ACC112 (cell line): Measurements from ENCODE around the gene MGRN1.
"Not testable (repeated sequence)": the region's sequence is repeated elsewhere in the genome, so short reads cannot be mapped to it uniquely, and the experiment has no call there.

ENCODE experiments used
- H2AFZ ChIP-seq: fragments of 200-600 bp; sonication (generic); one replicate; pipeline ENCODE4 v1.6.0; 2017; ENCODE audit warnings: antibody characterized with exemption, low read length; ENCODE audit not compliant: unreplicated experiment
- H3K27ac ChIP-seq: fragments of 200-600 bp; sonication (generic); 2 replicates; pipeline ENCODE4 v1.5.1; 2014; ENCODE audit warnings: low read depth, mild to moderate bottlenecking, antibody characterized with exemption, low read length, moderate library complexity
- H3K27me3 ChIP-seq: fragments of 200-600 bp; sonication (generic); 2 replicates; pipeline ENCODE4 v1.6.1; 2014; ENCODE audit warnings: mild to moderate bottlenecking, antibody characterized with exemption, low read length, moderate library complexity, mixed read lengths; ENCODE audit not compliant: insufficient read depth
- H3K36me3 ChIP-seq: fragments of 200-600 bp; sonication (generic); 2 replicates; pipeline ENCODE4 v1.6.1; 2016; ENCODE audit warnings: mild to moderate bottlenecking, antibody characterized with exemption, low read length, moderate library complexity, mixed read lengths; ENCODE audit not compliant: insufficient read depth
- H3K4me1 ChIP-seq: fragments of 200-600 bp; sonication (generic); one replicate; pipeline ENCODE4 v1.6.1; 2016; ENCODE audit warnings: low read length, mixed read lengths; ENCODE audit not compliant: insufficient read depth, unreplicated experiment, control insufficient read depth
- H3K4me3 ChIP-seq: fragments of 200-600 bp; sonication (generic); 2 replicates; pipeline ENCODE4 v1.5.1; 2014; ENCODE audit warnings: mild to moderate bottlenecking, low read depth, low read length
- H3K79me2 ChIP-seq: fragments of 200-600 bp; sonication (generic); one replicate; pipeline ENCODE4 v1.6.0; 2016; ENCODE audit warnings: low read length; ENCODE audit not compliant: control insufficient read depth, unreplicated experiment, insufficient read depth

Gene MGRN1

GRCh38 chr16:4726616-4727015, 102.0 kb downstream of the MGRN1 start:
- Histone ChIP-seq H3K27ac (no peak overlapping the region), H3K36me3 (peaks cover 6% of the 10 kb centered on the region; the same call in 1 of the 2 replicates), H3K4me1 (no peaks in the 10 kb centered on the region), H3K79me2 (no peaks in the 10 kb centered on the region), H3K4me3 (no peak overlapping the region), H2AFZ (no peak overlapping the region), H3K27me3 (no peaks in the 10 kb centered on the region)

- Histone ChIP-seq H3K4me3 (no peak overlapping the region), H2AFZ (no peak overlapping the region), H3K4me1 (no peaks in the 10 kb centered on the region), H3K36me3 (peaks cover 6% of the 10 kb centered on the region; the same call in 1 of the 2 replicates), H3K79me2 (peaks cover 3% of the 10 kb centered on the region), H3K27ac (no peak overlapping the region), H3K27me3 (no peaks in the 10 kb centered on the region)
Measured at GRCh38 chr16:4728676-4729075, 104.0 kb downstream of the MGRN1 start.

- H2AFZ ChIP-seq: no peak overlapping the region
- no peaks in the 10 kb centered on the region for H3K4me1 ChIP-seq
- H3K36me3 ChIP-seq: peaks cover 6% of the 10 kb centered on the region; the same call in 1 of the 2 replicates
- no peaks in the 10 kb centered on the region for H3K27me3 ChIP-seq
- H3K4me3 ChIP-seq: no peak overlapping the region
- H3K79me2 ChIP-seq: peaks cover 3% of the 10 kb centered on the region
- no peak overlapping the region for H3K27ac ChIP-seq
Measured at GRCh38 chr16:4729876-4730275, 105.2 kb downstream of the MGRN1 start.

GRCh38 chr16:4733211-4733742, 108.7 kb downstream of the MGRN1 start:
- H3K27ac ChIP-seq: no peak overlapping the region
- peak overlapping the region; percentile 77 for H2AFZ ChIP-seq
- H3K36me3 ChIP-seq: 0 out of 2 replicates have a peak, but pooled peaks cover 3% of the 10 kb centered on the region
- H3K4me1 ChIP-seq: no peaks in the 10 kb centered on the region
- H3K27me3 ChIP-seq: no peaks in the 10 kb centered on the region
- peak overlapping the region; percentile 91 for H3K4me3 ChIP-seq
- peaks cover 3% of the 10 kb centered on the region for H3K79me2 ChIP-seq

- Histone ChIP-seq H3K36me3 (0 out of 2 replicates have a peak, but pooled peaks cover 3% of the 10 kb centered on the region), H2AFZ (peak overlapping the region; percentile 77), H3K27ac (0 out of 2 replicates have a peak overlapping the region, but pooled peaks have one; percentile 9), H3K79me2 (peaks cover 3% of the 10 kb centered on the region), H3K4me1 (no peaks in the 10 kb centered on the region), H3K4me3 (peak overlapping the region; percentile 91), H3K27me3 (no peaks in the 10 kb centered on the region)
Measured at GRCh38 chr16:4733747-4734062, 109.1 kb downstream of the MGRN1 start.

- H3K79me2 ChIP-seq: peaks cover 3% of the 10 kb centered on the region
- no peaks in the 10 kb centered on the region for H3K27me3 ChIP-seq
- peak within 1 kb of the TSS; percentile 91 for H3K4me3 ChIP-seq
- H3K4me1 ChIP-seq: no peaks in the 10 kb centered on the region
- H2AFZ ChIP-seq: peak within 1 kb of the TSS; percentile 99
- 0 out of 2 replicates have a peak, but pooled peaks cover 3% of the 10 kb centered on the region for H3K36me3 ChIP-seq
- peak within 1 kb of the TSS; percentile 79 for H3K27ac ChIP-seq
Measured at GRCh38 chr16:4734063-4734729, 109.6 kb downstream of the MGRN1 start, which contains the start of the genes ANKS3 and DNAAF8. Gene ANKS3, minus strand, starts transcription at chr16:4734271. Its CDS starts 4,122 bp downstream, at chr16:4730149. Gene DNAAF8, plus strand, starts transcription at chr16:4734537. Its CDS starts 1,978 bp downstream, at chr16:4736515.

- Histone ChIP-seq H3K4me1 (no peaks in the 10 kb centered on the region), H3K27me3 (no peaks in the 10 kb centered on the region), H3K36me3 (0 out of 2 replicates have a peak, but pooled peaks cover under 1% of the 10 kb centered on the region), H3K27ac (peak overlapping the region; percentile 79), H3K79me2 (peaks cover 3% of the 10 kb centered on the region), H3K4me3 (peak overlapping the region; percentile 91), H2AFZ (peak overlapping the region; percentile 99)
Measured at GRCh38 chr16:4734730-4735535, 110.3 kb downstream of the MGRN1 start.

GRCh38 chr16:4736546-4736945, 111.9 kb downstream of the MGRN1 start:
- no peak overlapping the region for H3K27ac ChIP-seq
- H2AFZ ChIP-seq: no peak overlapping the region

GRCh38 chr16:4737545-4737944, 112.9 kb downstream of the MGRN1 start:
- no peaks in the 10 kb centered on the region for H3K36me3 ChIP-seq
- no peaks in the 10 kb centered on the region for H3K4me1 ChIP-seq
- no peak overlapping the region for H3K4me3 ChIP-seq
- no peak overlapping the region for H3K27ac ChIP-seq
- H3K79me2 ChIP-seq: peaks cover 3% of the 10 kb centered on the region
- no peak overlapping the region for H2AFZ ChIP-seq
- H3K27me3 ChIP-seq: no peaks in the 10 kb centered on the region

More at GRCh38 chr16:4736546-4736945, 111.9 kb downstream of the MGRN1 start:
- Histone ChIP-seq H3K27me3 (no peaks in the 10 kb centered on the region), H3K4me3 (no peak overlapping the region), H3K36me3 (no peaks in the 10 kb centered on the region), H3K79me2 (peaks cover 3% of the 10 kb centered on the region), H3K4me1 (no peaks in the 10 kb centered on the region)

- H3K79me2 ChIP-seq, H3K27me3 ChIP-seq, H2AFZ ChIP-seq, H3K4me1 ChIP-seq, H3K36me3 ChIP-seq, H3K27ac ChIP-seq, H3K4me3 ChIP-seq: not testable (repeated sequence)
Measured at GRCh38 chr16:4738370-4738769, 113.7 kb downstream of the MGRN1 start.
